Measurements from ENCODE around the gene NPAS1.

The NPAS1 gene

GRCh38 chr19:47019431-47020041 lies at the start of gene NPAS1:
TSS of gene NPAS1 (plus strand) at chr19:47019837. CDS start at chr19:47021048, 1,211 bp downstream.
- no peak for DNase-seq

GRCh38 chr19:46970815-46971214 lies 48.8 kb upstream of the NPAS1 start:
- DNase-seq: no peak

DNA sequence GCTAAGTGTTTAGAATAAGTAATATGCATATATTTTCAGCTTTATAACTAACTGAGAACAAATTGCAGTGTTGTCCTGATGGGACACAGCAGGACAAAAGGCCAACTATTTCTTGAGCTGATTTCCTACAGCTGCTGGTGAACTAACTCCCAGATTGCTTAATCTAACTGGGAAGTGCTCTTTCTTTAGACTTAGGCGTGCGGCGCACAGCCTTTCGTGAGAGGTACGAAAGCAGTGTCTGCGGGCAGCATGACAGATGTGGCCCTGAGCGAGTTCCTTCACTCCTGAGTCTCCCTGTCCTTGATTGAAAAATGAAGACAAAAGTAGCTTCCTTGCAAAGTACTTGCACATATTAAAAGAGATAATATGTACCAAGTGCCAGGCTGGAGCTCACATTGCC lies 47.3 kb upstream of the NPAS1 start:
- no peak for DNase-seq

DNA sequence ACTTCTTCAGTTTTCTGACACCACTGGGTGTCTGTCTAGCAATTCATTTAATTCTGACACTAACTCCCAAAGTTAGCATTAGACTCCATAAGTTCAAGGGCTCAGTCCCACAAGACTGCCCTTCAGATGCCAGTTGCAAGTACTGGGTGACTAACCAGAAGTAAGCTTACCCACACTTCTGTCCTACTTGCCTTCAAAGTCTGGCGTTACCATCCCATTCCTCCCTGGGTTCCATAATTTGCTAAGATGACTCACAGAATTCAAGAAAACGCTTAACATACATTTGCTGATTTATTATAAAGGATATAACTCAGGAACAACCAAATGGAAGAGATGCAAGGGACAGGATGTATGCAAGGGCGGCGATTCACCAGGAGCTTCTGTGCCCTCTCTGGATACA lies 45.5 kb upstream of the NPAS1 start:
- DNase-seq: no peak

- no peak for DNase-seq
Measured at GRCh38 chr19:46975011-46975924, 44.4 kb upstream of the NPAS1 start.

DNA sequence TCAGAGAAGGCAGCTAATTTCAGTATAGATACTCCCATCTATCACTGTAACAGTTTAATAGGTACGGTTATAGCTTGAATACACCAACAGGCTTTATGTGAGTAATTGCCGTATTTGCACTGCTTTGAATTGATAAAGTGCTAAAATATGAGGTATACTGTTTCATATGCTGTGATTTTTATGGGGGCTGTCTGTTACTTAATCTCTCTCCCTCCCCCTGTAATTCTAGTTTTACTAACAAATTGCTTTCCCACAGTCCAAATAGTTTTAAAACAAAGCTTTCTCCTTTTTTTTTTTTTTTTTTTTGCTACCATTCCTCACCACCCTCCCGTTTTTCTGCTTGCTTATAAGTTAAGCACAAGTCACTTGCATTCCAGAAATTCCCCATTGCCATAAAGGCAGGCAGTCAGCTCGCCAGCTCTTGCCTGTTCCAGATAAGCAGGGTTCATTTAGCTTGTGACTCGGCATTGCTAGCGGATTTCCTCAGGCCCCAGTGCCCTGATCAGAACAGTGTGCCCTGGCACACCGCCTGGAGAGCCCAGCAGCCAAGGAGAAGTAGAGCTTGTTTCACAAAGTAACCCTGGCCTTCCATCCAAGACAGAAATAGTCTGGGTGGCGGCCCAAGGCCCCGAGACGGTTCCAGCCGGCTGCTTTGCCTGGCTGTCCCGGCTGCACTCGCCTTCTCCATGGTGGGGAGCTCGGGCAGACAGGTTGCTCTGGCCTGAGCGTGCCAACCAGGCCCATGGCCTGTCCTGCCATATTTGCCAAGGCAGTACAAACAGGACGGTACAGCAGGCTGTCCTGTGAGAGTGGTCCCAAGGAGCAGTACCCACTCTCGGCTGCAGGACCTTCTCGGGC lies 43.5 kb upstream of the NPAS1 start:
- DNase-seq: peak in 54 of 56 donors; percentile 12 to 89 (median 74)

DNA sequence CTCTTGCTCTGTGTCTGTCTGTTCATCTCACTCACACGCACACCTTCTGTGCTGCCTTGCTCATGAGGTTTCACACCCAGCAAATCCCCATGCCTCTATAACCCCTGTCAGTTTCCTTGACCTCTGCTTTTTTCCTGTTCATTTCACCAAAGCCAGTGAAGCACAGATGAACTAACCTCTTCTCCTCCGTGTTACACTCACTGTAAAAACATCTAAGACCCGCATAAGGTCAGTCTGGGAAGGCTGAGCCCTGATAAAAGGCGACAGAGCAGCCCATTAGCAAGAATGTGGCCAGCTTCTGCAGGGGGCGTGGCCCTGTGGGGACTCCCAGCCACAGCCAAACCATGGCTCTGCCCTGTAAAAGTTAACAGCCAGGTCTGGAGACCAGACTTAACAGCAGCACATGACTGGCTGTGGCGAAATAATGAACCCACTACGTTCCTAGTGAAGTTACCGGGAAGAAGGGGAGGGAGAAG lies 42.8 kb upstream of the NPAS1 start:
- DNase-seq: no peak

DNA sequence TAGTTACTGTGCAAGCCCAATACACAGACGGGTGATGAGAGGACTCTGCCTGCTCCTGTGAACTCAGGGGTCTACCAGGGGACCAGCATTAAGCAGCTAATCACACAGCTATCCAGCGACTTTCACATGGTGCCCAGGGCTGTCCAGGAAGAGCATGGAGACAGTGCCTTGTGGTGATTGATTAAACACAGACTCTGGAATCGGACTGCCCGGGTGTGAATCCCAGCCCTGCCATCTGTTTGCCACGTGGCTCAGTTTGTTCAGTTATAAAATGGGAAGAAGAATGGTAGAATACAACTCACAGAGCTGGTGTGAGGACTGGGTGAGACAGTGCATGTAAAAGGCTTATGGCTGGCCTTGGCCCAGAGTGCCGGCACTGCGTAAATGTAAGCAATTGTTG lies 42.1 kb upstream of the NPAS1 start:
- no peak for DNase-seq

DNA sequence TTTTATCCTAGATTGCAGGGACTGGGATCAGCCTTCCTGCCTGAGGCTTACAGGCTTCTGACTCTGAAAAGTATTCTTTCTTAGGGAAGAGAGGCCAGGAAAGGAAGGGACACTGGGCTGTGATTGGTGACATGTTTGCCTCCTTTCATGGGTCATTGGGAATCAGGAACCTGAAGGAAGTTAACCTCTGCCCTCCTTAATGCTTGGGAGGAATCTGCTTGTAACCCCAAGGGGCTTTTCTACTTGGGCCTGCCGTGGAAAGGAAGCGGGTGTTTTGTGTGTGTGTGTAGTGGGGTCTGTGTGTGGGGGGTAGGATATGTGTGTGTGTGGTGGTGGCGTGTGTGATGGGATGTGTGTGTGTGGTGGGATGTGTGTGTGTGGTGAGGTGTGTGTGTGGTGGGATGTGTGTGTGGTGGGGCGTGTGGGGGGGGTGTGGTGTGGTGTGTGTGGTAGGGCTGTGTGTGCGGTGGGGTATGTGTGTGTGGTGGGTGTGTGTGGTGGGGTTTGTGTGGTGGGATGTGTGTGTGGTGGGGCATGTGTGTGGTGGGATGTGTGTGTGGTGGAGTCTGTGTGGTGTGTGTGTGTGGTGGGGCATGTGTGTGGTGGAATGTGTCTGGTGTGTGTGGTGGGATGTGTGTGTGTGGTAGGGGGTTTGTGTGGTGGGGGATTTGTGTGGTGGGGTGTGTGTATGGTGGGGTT lies 41.3 kb upstream of the NPAS1 start:
- no peak for DNase-seq

GRCh38 chr19:46979126-46980105 lies 40.2 kb upstream of the NPAS1 start:
- DNase-seq: no peak

- no peak for DNase-seq
Measured at GRCh38 chr19:46980761-46981160, 38.9 kb upstream of the NPAS1 start.

- DNase-seq: no peak
Measured at GRCh38 chr19:46981286-46981945, 38.2 kb upstream of the NPAS1 start.

- no peak for DNase-seq
Measured at GRCh38 chr19:46983097-46983496, 36.5 kb upstream of the NPAS1 start.

- no peak for DNase-seq
Measured at GRCh38 chr19:46984077-46985010, 35.3 kb upstream of the NPAS1 start.

- DNase-seq: no peak
Measured at GRCh38 chr19:46985542-46986415, 33.9 kb upstream of the NPAS1 start.

- no peak for DNase-seq
Measured at GRCh38 chr19:46988614-46989230, 30.9 kb upstream of the NPAS1 start.
